Measurements from ENCODE around the gene PTPN23.
"Not testable (repeated sequence)": the region's sequence is repeated elsewhere in the genome, so short reads cannot be mapped to it uniquely, and the experiment has no call there.

Gene PTPN23

GRCh38 chr3:47441796-47442551 is 61.2 kb downstream of the PTPN23 start:
- no peak for DNase-seq (ENCODE audit: low spot score)

GRCh38 chr3:47443611-47443995 is 62.8 kb downstream of the PTPN23 start:
- DNase-seq (ENCODE audit: low spot score): no peak

- DNase-seq (ENCODE audit: low spot score): no peak
Measured at GRCh38 chr3:47444103-47444502, 63.3 kb downstream of the PTPN23 start.

GRCh38 chr3:47452453-47453215 is 71.8 kb downstream of the PTPN23 start:
- DNase-seq (ENCODE audit: low spot score): no peak

- no peak for DNase-seq (ENCODE audit: low spot score)
Measured at GRCh38 chr3:47455806-47456452, 75.1 kb downstream of the PTPN23 start.

- DNase-seq (ENCODE audit: low spot score): no peak
Measured at GRCh38 chr3:47456984-47457383, 76.2 kb downstream of the PTPN23 start.

GRCh38 chr3:47459534-47460085 is 78.8 kb downstream of the PTPN23 start:
- DNase-seq (ENCODE audit: low spot score): not testable (repeated sequence)
